A549 (cell line): Measurements from ENCODE around the gene GNGT2. TPM values are rescaled to one million over a fixed set of nuclear protein-coding genes. Genes with fewer than 3 reads are reported as not detected.
A peak's percentile ranks its signal among the peaks of the same experiment; 100 is the strongest.

Experiments
- ATAC-seq, 2 experiments: fragments of 200-7000 bp in 1 of 2; fragments of >200 bp in 1 of 2; cut with Nextera tagmentation in 1 of 2; cut with Tn5 transposase in 1 of 2; 3 replicates each; pipeline versions ENCODE4 v1.8.0 to v1.9.1; 2018 to 2020; ENCODE audit warnings: mild to moderate bottlenecking in 1 of 2, moderate library complexity in 1 of 2
- CTCF ChIA-PET: fragments of 300-600 bp; sonication (Branson Sonifier 250); formaldehyde crosslinking; extraction: SDS; loops from one replicate; lab custom pipeline; 2021; ENCODE audit warnings: antibody characterized with exemption, inconsistent platforms; lab: Yijun Ruan, JAX
- POLR2A ChIA-PET: fragments of 350-600 bp; formaldehyde crosslinking; extraction: SDS; loops from one replicate; lab custom pipeline; 2021; ENCODE audit warnings: antibody characterized with exemption, inconsistent platforms; lab: Yijun Ruan, JAX
- DNase-seq, 2 experiments: peaks; one replicate each; pipeline versions ENCODE4 v3.0.0 to v3.0.0-alpha.2; 2011 to 2016; ENCODE audit warnings: low read depth in 1 of 2, low spot score in 1 of 2
- FAIRE-seq: peaks from 2 replicates; lab custom pipeline; 2011; peaks lifted over from hg19 to GRCh38; lab: Jason Lieb, UNC
- H3K27ac ChIP-seq, 2 experiments: fragments of >200 bp; sonication (Bioruptor Twin); formaldehyde crosslinking; 3 replicates each; pipeline ENCODE4 v1.5.1; 2016 to 2017
- H3K4me1 ChIP-seq: fragments of >200 bp; sonication (Bioruptor Twin); formaldehyde crosslinking; 3 replicates; pipeline ENCODE4 v1.6.1; 2016
- H3K4me2 ChIP-seq: fragments of >200 bp; sonication (Bioruptor Twin); formaldehyde crosslinking; 3 replicates; pipeline ENCODE4 v1.6.1; 2016
- H3K4me3 ChIP-seq: fragments of >200 bp; sonication (Bioruptor Twin); formaldehyde crosslinking; 3 replicates; pipeline ENCODE4 v1.5.1; 2016
- H3K9me3 ChIP-seq: fragments of >200 bp; sonication (Bioruptor Twin); formaldehyde crosslinking; 3 replicates; pipeline ENCODE4 v1.6.1; 2016
- BCL3 ChIP-seq: fragments of >200 bp; sonication (Bioruptor Twin); formaldehyde crosslinking; IDR thresholded peaks from 3 replicates; pipeline ENCODE4 v1.6.1; 2016
- CBX2 ChIP-seq: fragments of 200-600 bp; sonication (generic); IDR thresholded peaks from 2 replicates; pipeline ENCODE4 v1.6.1; 2016; ENCODE audit warnings: low read depth, mild to moderate bottlenecking, borderline replicate concordance
- CHD4 ChIP-seq: fragments of 200-600 bp; sonication (generic); IDR thresholded peaks from 2 replicates; pipeline ENCODE4 v1.6.1; 2016; ENCODE audit warnings: antibody characterized with exemption, mild to moderate bottlenecking, borderline replicate concordance
- EHF ChIP-seq: fragments of 250-450 bp; sonication (Bioruptor Pico); IDR thresholded peaks from 2 replicates; pipeline ENCODE4 v1.5.0; 2020; ENCODE audit warnings: mild to moderate bottlenecking
- EHMT2 ChIP-seq: fragments of 200-600 bp; sonication (generic); IDR thresholded peaks from 2 replicates; pipeline ENCODE4 v1.6.1; 2016; ENCODE audit warnings: antibody characterized with exemption, low read depth, mild to moderate bottlenecking, moderate library complexity
- HDAC2 ChIP-seq: fragments of 200-600 bp; sonication (generic); IDR thresholded peaks from 2 replicates; pipeline ENCODE4 v1.6.1; 2016
- HOXB5 ChIP-seq: fragments of 250-450 bp; sonication (Bioruptor Pico); IDR thresholded peaks from 2 replicates; pipeline ENCODE4 v1.5.0; 2020; ENCODE audit warnings: mild to moderate bottlenecking, moderate library complexity
- KDM1A ChIP-seq: fragments of 200-600 bp; sonication (generic); IDR thresholded peaks from 2 replicates; pipeline ENCODE4 v1.6.1; 2016; ENCODE audit warnings: low read depth, mild to moderate bottlenecking
- MAFK ChIP-seq: fragments of 450-650 bp; IDR thresholded peaks from 2 replicates; pipeline ENCODE4 v1.6.1; 2014; ENCODE audit not compliant: partially characterized antibody
- PHF8 ChIP-seq: fragments of 200-600 bp; sonication (generic); IDR thresholded peaks from 2 replicates; pipeline ENCODE4 v1.6.1; 2016; ENCODE audit warnings: low read depth, mild to moderate bottlenecking, antibody characterized with exemption, moderate library complexity, borderline replicate concordance
- POLR2A ChIP-seq: IDR thresholded peaks from 2 replicates; pipeline ENCODE4 v1.6.1; 2012; ENCODE audit warnings: mild to moderate bottlenecking, low read length
- RAD21 ChIP-seq, 2 experiments: fragments of >200 bp in 1 of 2; sonication (Bioruptor Twin) in 1 of 2; formaldehyde crosslinking in 1 of 2; IDR thresholded peaks in 1 of 2; conservative IDR thresholded peaks in 1 of 2; 2 replicates in 1 of 2; 3 replicates in 1 of 2; pipeline ENCODE4 v1.6.1; 2012 to 2018; ENCODE audit warnings: inconsistent platforms in 1 of 2
- RARB ChIP-seq: fragments of 250-450 bp; sonication (Bioruptor Pico); IDR thresholded peaks from 2 replicates; pipeline ENCODE4 v1.8.0; 2021; ENCODE audit warnings: mild to moderate bottlenecking, moderate library complexity
- RCOR1 ChIP-seq: fragments of 150-350 bp; IDR thresholded peaks from 2 replicates; pipeline ENCODE4 v1.6.1; 2014; ENCODE audit warnings: antibody characterized with exemption, low read length, low read depth
- SMC3 ChIP-seq: fragments of >200 bp; sonication (Bioruptor Twin); formaldehyde crosslinking; IDR thresholded peaks from 3 replicates; pipeline ENCODE4 v1.6.1; 2018; ENCODE audit warnings: inconsistent platforms
- ZFP36 ChIP-seq: fragments of 450-650 bp; IDR thresholded peaks from 2 replicates; pipeline ENCODE4 v1.6.1; 2014; ENCODE audit warnings: borderline replicate concordance; ENCODE audit not compliant: partially characterized antibody
- WGBS: methylation state at CpG from one replicate; pipeline ENCODE4 v1.1.6; 2017; ENCODE audit errors: missing lambda C conversion rate; 5-methylcytosine and 5-hydroxymethylcytosine counted together
- polyA plus RNA-seq, 4 experiments: library from polyadenylated mRNA; depleted of rRNA in 3 of 4; stranded (reverse); fragments of >200 nt; fragmentation: RNase III in 1 of 4; extraction: RNeasy Plus Mini Kit Qiagen cat#74134 plus additional on column Dnase treatment in 1 of 4; gene quantifications; 2 replicates in 3 of 4; 3 replicates in 1 of 4; pipeline ENCODE4 v1.2.3, GENCODE V29; 2011 to 2017
- TF ChIP-seq, protein P1 (sequence below): fragments of >200 bp; sonication (Bioruptor Twin); formaldehyde crosslinking; IDR thresholded peaks from 2 replicates; pipeline ENCODE4 v1.6.1; 2016

GNGT2 gene
- polyA plus RNA-seq, 2 of the 4 experiments (the other 2 are of a cell fraction), result 0.31 TPM; not detected in 1

GRCh38 chr17:49230636-49231562, 20.5 kb upstream of the GNGT2 start, which contains the start of gene PHOSPHO1:
Gene PHOSPHO1, minus strand, starts transcription at chr17:49230787. Its CDS starts 4,096 bp downstream, at chr17:49226691.
- CTCF ChIA-PET, result interaction anchor here (1.2 to 12.3 kb wide), 7 partner anchors 9 to 198 kb away, joined by 3 to 224 read pairs (median 9); partner anchors contain the start of genes ABI3 and GNGT2
- Histone ChIP-seq H3K27ac (peak within 1 kb of the TSS; percentile 33 to 74; a peak in 5 of 6 replicates), H3K4me1 (peaks cover 16% of the 10 kb centered on the region), H3K4me3 (peak within 1 kb of the TSS; percentile 62), H3K9me3 (no peaks in the 10 kb centered on the region), H3K4me2 (peak within 1 kb of the TSS; percentile 97)
- ATAC-seq, result peak; percentile 84 to 93
- DNase-seq, result peak; percentile 81 to 97
- no peak for FAIRE-seq
- no peak for TF ChIP-seq BCL3
- no peak for TF ChIP-seq HOXB5
- 0 out of 2 replicates have a peak, but pooled peaks have one; percentile 17 for TF ChIP-seq CHD4
- TF ChIP-seq RARB (CRISPR knock-in tag), result no peak
- no peak for TF ChIP-seq KDM1A
- TF ChIP-seq HDAC2, result no peak
- TF ChIP-seq MAFK, result no peak
- no peak for TF ChIP-seq CBX2
- TF ChIP-seq RCOR1, result no peak
- peak; percentile 26; the same call in 1 of the 2 replicates for TF ChIP-seq POLR2A
- POLR2A ChIA-PET, result interaction anchor here (0.5 kb wide), 1 partner anchor 32 kb away, joined by 3 read pairs; no protein-coding TSS in a partner anchor
- 8% methylated on average over 56 of the region's 58 CpGs for WGBS

GRCh38 chr17:49229805-49230600, 19.6 kb upstream of the GNGT2 start:
- H3K27ac ChIP-seq, result peak overlapping the region; percentile 33 to 74; a peak in 5 of 6 replicates
- TF ChIP-seq ZFP36 (peak; percentile 67), EHF (CRISPR knock-in tag) (no peak), EHMT2 (no peak), SMC3 (no peak), RAD21 (conservative IDR thresholded peaks at IDR 0.05 in 1 of 2, IDR thresholded peaks at IDR 0.05 in 1 of 2) (no peak)
- TF ChIP-seq, protein P1, sequence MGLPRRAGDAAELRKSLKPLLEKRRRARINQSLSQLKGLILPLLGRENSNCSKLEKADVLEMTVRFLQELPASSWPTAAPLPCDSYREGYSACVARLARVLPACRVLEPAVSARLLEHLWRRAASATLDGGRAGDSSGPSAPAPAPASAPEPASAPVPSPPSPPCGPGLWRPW, result no peak
- ChIA-PET POLR2A (interaction anchor here (0.6 kb wide), 2 partner anchors 175 to 234 kb away, joined by 3 to 5 read pairs; no protein-coding TSS in a partner anchor), CTCF (interaction anchor here (0.9 to 12.3 kb wide), 9 partner anchors 17 to 551 kb away, joined by 3 to 224 read pairs (median 3); partner anchors contain the start of genes ABI3 and GNGT2)
- DNase-seq (no peak), FAIRE-seq (no peak), ATAC-seq (peak; percentile 7 to 11; a peak in 5 of 6 replicates)
- H3K4me3 ChIP-seq, result peak overlapping the region; percentile 62
- H3K4me1 ChIP-seq, result peaks cover 16% of the 10 kb centered on the region
- H3K9me3 ChIP-seq, result no peaks in the 10 kb centered on the region
- H3K4me2 ChIP-seq, result peak overlapping the region; percentile 97
- WGBS, result 20% methylated on average over 25 of the region's 36 CpGs

DNA sequence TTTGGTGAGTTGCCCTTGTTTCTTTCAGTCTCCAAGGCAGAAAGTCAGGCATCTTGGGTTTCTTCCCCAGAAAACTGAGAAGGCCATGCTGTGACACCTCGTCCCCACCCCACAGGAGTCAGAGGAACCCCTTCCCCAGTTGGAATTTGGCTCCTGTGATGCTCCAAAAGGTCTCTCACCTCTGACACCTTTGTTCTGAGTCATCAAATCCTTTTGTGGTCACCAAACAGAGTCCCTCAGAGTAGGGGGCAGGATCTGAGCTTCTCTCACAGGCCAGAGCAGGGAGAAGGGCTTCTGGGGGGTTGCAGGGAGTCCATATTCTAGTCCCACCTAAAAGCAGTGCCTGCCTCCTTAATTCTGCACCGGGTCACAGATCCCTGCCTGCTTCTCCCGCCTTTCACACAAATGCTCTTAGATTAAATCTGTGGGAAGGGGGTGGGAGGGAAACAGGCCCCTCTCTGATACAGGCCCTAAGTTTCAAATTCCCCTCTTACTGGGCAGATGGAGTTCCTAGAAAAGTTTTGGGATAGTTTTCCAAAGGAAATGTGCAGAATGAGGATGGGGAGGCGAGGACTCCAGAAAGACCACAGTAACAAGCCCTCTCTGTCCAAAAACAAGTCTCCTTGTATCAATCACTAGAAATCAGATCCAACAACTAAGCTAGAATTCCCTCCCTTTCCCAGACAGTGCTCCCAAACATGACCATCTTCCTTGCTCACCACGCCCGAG, 18.9 kb upstream of the GNGT2 start:
- H3K4me2 ChIP-seq, result peak overlapping the region; percentile 97
- peaks cover 16% of the 10 kb centered on the region for H3K4me1 ChIP-seq
- no peaks in the 10 kb centered on the region for H3K9me3 ChIP-seq
- no peak overlapping the region for H3K27ac ChIP-seq
- no peak for TF ChIP-seq PHF8
- DNase-seq (no peak), FAIRE-seq (no peak), ATAC-seq (no peak)
- ChIA-PET POLR2A (no interaction called here), CTCF (interaction anchor here (0.7 to 12.3 kb wide), 21 partner anchors 11 to 558 kb away, joined by 3 to 224 read pairs (median 4); partner anchors contain the start of genes ABI3 and GNGT2)
- 71% methylated on average over 6 of the region's 6 CpGs for WGBS
- no peak overlapping the region for H3K4me3 ChIP-seq
